SK-N-SH (cell line): ENCODE measurements around the gene BEND3. TPM values are rescaled to one million over a fixed set of nuclear protein-coding genes. Genes with fewer than 3 reads are reported as not detected.

Source experiments
- CTCF ChIA-PET: fragments of 300-600, 350-600 bp; formaldehyde crosslinking; extraction: SDS; loops from one replicate; lab custom pipeline; 2021; lab: Yijun Ruan, JAX
- POLR2A ChIA-PET: fragments of 350-600 bp; sonication (Branson Sonifier 250); formaldehyde crosslinking; extraction: SDS; loops from one replicate; lab custom pipeline; 2020; ENCODE audit warnings: antibody characterized with exemption, inconsistent platforms; lab: Yijun Ruan, JAX
- DNase-seq: peaks from one replicate; pipeline ENCODE4 v3.0.0; 2012
- H2AFZ ChIP-seq: fragments of 200-600 bp; sonication (generic); 2 replicates; pipeline ENCODE4 v1.8.1; 2016; ENCODE audit warnings: antibody characterized with exemption, mild to moderate bottlenecking, low read depth
- H3F3A ChIP-seq: fragments of 200-600 bp; sonication (generic); replicated peaks from 2 replicates; pipeline ENCODE3; 2016; ENCODE audit warnings: antibody characterized with exemption, mild to moderate bottlenecking; ENCODE audit not compliant: insufficient read depth
- H3K27ac ChIP-seq, 2 experiments: fragments of 200-500 bp in 1 of 2; fragments of 200-600 bp in 1 of 2; sonication (Bioruptor generic) in 1 of 2; sonication (generic), shearing (Covaris generic) in 1 of 2; 2 replicates each; pipeline versions ENCODE4 v1.5.1 to v1.6.1; 2014 to 2016; ENCODE audit warnings: low read depth in 2 of 2, inconsistent platforms in 1 of 2, low read length in 1 of 2, mild to moderate bottlenecking in 1 of 2, mixed read lengths in 1 of 2
- H3K27me3 ChIP-seq: fragments of 200-600 bp; sonication (generic), shearing (Covaris generic); 2 replicates; pipeline ENCODE4 v1.6.1; 2016; ENCODE audit warnings: mixed run types; ENCODE audit not compliant: insufficient read depth
- H3K36me3 ChIP-seq, 2 experiments: fragments of 200-500 bp in 1 of 2; fragments of 200-600 bp in 1 of 2; sonication (Bioruptor generic) in 1 of 2; sonication (generic) in 1 of 2; replicated peaks in 1 of 2; 2 replicates each; pipeline versions ENCODE3 to v1.5.1; 2014 to 2016; ENCODE audit warnings: low read length in 1 of 2, mild to moderate bottlenecking in 1 of 2; ENCODE audit not compliant: insufficient read depth in 2 of 2, control insufficient read depth in 1 of 2
- H3K4me1 ChIP-seq, 2 experiments: fragments of 200-500 bp in 1 of 2; fragments of 200-600 bp in 1 of 2; sonication (Bioruptor generic) in 1 of 2; sonication (generic), shearing (Covaris generic) in 1 of 2; 2 replicates each; pipeline versions ENCODE4 v1.5.1 to v1.6.1; 2014 to 2016; ENCODE audit warnings: low read depth in 1 of 2, low read length in 1 of 2, mixed run types in 1 of 2; ENCODE audit not compliant: insufficient read depth in 2 of 2, control insufficient read depth in 1 of 2
- H3K4me2 ChIP-seq: fragments of 200-600 bp; sonication (generic), shearing (Covaris generic); 2 replicates; pipeline ENCODE4 v1.6.1; 2017; ENCODE audit warnings: mixed run types
- H3K4me3 ChIP-seq, 2 experiments: fragments of 200-500 bp in 1 of 2; fragments of 200-600 bp in 1 of 2; sonication (Bioruptor generic) in 1 of 2; sonication (generic), shearing (Covaris generic) in 1 of 2; 2 replicates each; pipeline versions ENCODE4 v1.5.1 to v1.8.1; 2014 to 2016; ENCODE audit warnings: low read depth in 2 of 2, inconsistent platforms in 1 of 2, low read length in 1 of 2, mild to moderate bottlenecking in 1 of 2, mixed read lengths in 1 of 2, moderate library complexity in 1 of 2
- H3K79me2 ChIP-seq: fragments of 200-600 bp; sonication (generic); 2 replicates; pipeline ENCODE4 v1.8.1; 2017; ENCODE audit warnings: mild to moderate bottlenecking; ENCODE audit not compliant: insufficient read depth
- H3K9ac ChIP-seq: fragments of 200-600 bp; sonication (generic); 2 replicates; pipeline ENCODE4 v1.6.1; 2017; ENCODE audit warnings: mixed run types
- H3K9me2 ChIP-seq: fragments of 200-600 bp; sonication (generic); 2 replicates; pipeline ENCODE4 v1.6.1; 2017; ENCODE audit warnings: mixed run types
- H3K9me3 ChIP-seq: fragments of 200-600 bp; sonication (generic); 2 replicates; pipeline ENCODE4 v1.6.1; 2017; ENCODE audit warnings: mixed run types, mild to moderate bottlenecking, moderate library complexity
- H4K20me1 ChIP-seq: fragments of 200-600 bp; sonication (generic); 2 replicates; pipeline ENCODE4 v1.6.1; 2017; ENCODE audit warnings: mild to moderate bottlenecking, mixed run types; ENCODE audit not compliant: insufficient read depth
- CHD2 ChIP-seq: fragments of 150-350 bp; IDR thresholded peaks from 2 replicates; pipeline ENCODE4 v1.6.1; 2018; ENCODE audit warnings: low read length; ENCODE audit not compliant: partially characterized antibody
- EP300 ChIP-seq, 2 experiments: IDR thresholded peaks; 2 replicates each; pipeline versions ENCODE4 v1.4.0 to v1.6.1; 2012; ENCODE audit warnings: borderline replicate concordance in 1 of 2, low read depth in 1 of 2, low read length in 1 of 2
- FOSL2 ChIP-seq: IDR thresholded peaks from 2 replicates; pipeline ENCODE4 v1.4.0; 2012; ENCODE audit warnings: low read depth, mild to moderate bottlenecking, moderate library complexity, borderline replicate concordance
- FOXJ3 ChIP-seq: sonication (generic); formaldehyde crosslinking; IDR thresholded peaks from 2 replicates; pipeline ENCODE4 v1.5.1; 2020; ENCODE audit warnings: mild to moderate bottlenecking, missing genetic modification reagents
- FOXM1 ChIP-seq: IDR thresholded peaks from 2 replicates; pipeline ENCODE4 v1.4.0; 2012; ENCODE audit warnings: low read depth, mild to moderate bottlenecking
- GATA2 ChIP-seq: sonication (generic); formaldehyde crosslinking; IDR thresholded peaks from 2 replicates; pipeline ENCODE4 v1.5.0; 2020; ENCODE audit warnings: mild to moderate bottlenecking, missing genetic modification reagents
- IRF3 ChIP-seq: fragments of 150-350 bp; IDR thresholded peaks from 2 replicates; pipeline ENCODE4 v1.6.1; 2016; ENCODE audit warnings: mild to moderate bottlenecking, low read depth, low read length
- JUND ChIP-seq: IDR thresholded peaks from 2 replicates; pipeline ENCODE4 v1.4.0; 2012
- MXI1 ChIP-seq: IDR thresholded peaks from 2 replicates; pipeline ENCODE4 v1.6.1; 2012; ENCODE audit warnings: mild to moderate bottlenecking, low read depth, low read length, improper control_type of control experiment
- NFIC ChIP-seq: IDR thresholded peaks from 2 replicates; pipeline ENCODE4 v1.4.0; 2012; ENCODE audit warnings: borderline replicate concordance
- NRF1 ChIP-seq: IDR thresholded peaks from 2 replicates; pipeline ENCODE4 v1.6.1; 2012; ENCODE audit warnings: low read depth, mild to moderate bottlenecking, low read length
- POLR2AphosphoS5 ChIP-seq: IDR thresholded peaks from 2 replicates; pipeline ENCODE4 v1.6.1; 2012; ENCODE audit warnings: low read depth, low read length
- RAD21 ChIP-seq: IDR thresholded peaks from 2 replicates; pipeline ENCODE4 v1.6.1; 2012; ENCODE audit warnings: mild to moderate bottlenecking, low read length
- RFX5 ChIP-seq: IDR thresholded peaks from 2 replicates; pipeline ENCODE4 v1.6.1; 2012; ENCODE audit warnings: mild to moderate bottlenecking, improper control_type of control experiment, low read length
- SIN3A ChIP-seq: IDR thresholded peaks from 2 replicates; pipeline ENCODE4 v1.6.1; 2012; ENCODE audit warnings: low read depth, mild to moderate bottlenecking, low read length, moderate library complexity, borderline replicate concordance
- TEAD4 ChIP-seq: IDR thresholded peaks from 2 replicates; pipeline ENCODE4 v1.4.0; 2012; ENCODE audit warnings: mild to moderate bottlenecking, borderline replicate concordance; ENCODE audit not compliant: insufficient read depth
- WGBS: methylation state at CpG from one replicate; pipeline ENCODE4 v1.1.6; 2017; ENCODE audit warnings: low lambda C conversion rate; 5-methylcytosine and 5-hydroxymethylcytosine counted together
- polyA plus RNA-seq, 3 experiments: library from polyadenylated mRNA; depleted of rRNA; stranded (reverse); fragments of >200 nt; gene quantifications; 2 replicates each; pipeline ENCODE4 v1.2.3, GENCODE V29; 2012
- TF ChIP-seq, protein P1 (sequence below): IDR thresholded peaks from 2 replicates; pipeline ENCODE4; 2012
- TF ChIP-seq, protein P2 (sequence below): IDR thresholded peaks from 2 replicates; pipeline ENCODE4 v1.4.0; 2012; ENCODE audit warnings: low read depth, borderline replicate concordance
- TF ChIP-seq, protein P3 (sequence below): fragments of 150-350 bp; IDR thresholded peaks from 2 replicates; pipeline ENCODE4 v1.6.1; 2017; ENCODE audit warnings: antibody characterized with exemption, low read length, low read depth, borderline replicate concordance
- TF ChIP-seq, protein P4 (sequence below): fragments of 200-600 bp; sonication (generic); IDR thresholded peaks from 2 replicates; pipeline ENCODE4 v1.6.1; 2017; ENCODE audit warnings: antibody characterized with exemption, mild to moderate bottlenecking, moderate library complexity

The BEND3 gene
- polyA plus RNA-seq, 1 of the 3 experiments (the other 2 are of a cell fraction): 1.0 TPM

- Histone ChIP-seq H3K79me2 (no peaks in the 10 kb centered on the region), H3K27ac (peak overlapping the region in 1 of 2 experiments; percentile 40; a peak in 1 of 4 replicates), H3K9me2 (no peaks in the 10 kb centered on the region), H3K4me3 (no peak overlapping the region), H2AFZ (no peak overlapping the region), H3K4me1 (peaks cover 0 to 16% of the 10 kb centered on the region in 2 experiments; a peak in 2 of 4 replicates), H3K9ac (no peak overlapping the region), H3K36me3 (peaks cover 0 to 3% of the 10 kb centered on the region in 2 experiments), H3F3A (peaks cover 3% of the 10 kb centered on the region), H3K27me3 (no peaks in the 10 kb centered on the region), H3K9me3 (no peaks in the 10 kb centered on the region), H3K4me2 (no peak overlapping the region), H4K20me1 (no peaks in the 10 kb centered on the region)
- no peak for DNase-seq
- 80% methylated on average over 9 of the region's 9 CpGs for WGBS
- CTCF ChIA-PET: interaction anchor here (0.9 to 1.6 kb wide), 2 partner anchors 13 to 39 kb away, joined by 3 to 4 read pairs; no protein-coding TSS in a partner anchor
- TF ChIP-seq RFX5 (no peak), SIN3A (no peak), IRF3 (no peak), FOXJ3 (no peak), JUND (no peak), NFIC (no peak), TEAD4 (no peak), RAD21 (no peak), EP300 (IDR thresholded peaks at IDR 0.05; ENCODE audit: borderline replicate concordance in 1 of 2, low read depth in 1 of 2, low read length in 1 of 2) (no peak), FOSL2 (no peak), FOXM1 (no peak), GATA2 (no peak), CHD2 (no peak), MXI1 (no peak), NRF1 (no peak), POLR2AphosphoS5 (no peak)
- TF ChIP-seq, protein P1, sequence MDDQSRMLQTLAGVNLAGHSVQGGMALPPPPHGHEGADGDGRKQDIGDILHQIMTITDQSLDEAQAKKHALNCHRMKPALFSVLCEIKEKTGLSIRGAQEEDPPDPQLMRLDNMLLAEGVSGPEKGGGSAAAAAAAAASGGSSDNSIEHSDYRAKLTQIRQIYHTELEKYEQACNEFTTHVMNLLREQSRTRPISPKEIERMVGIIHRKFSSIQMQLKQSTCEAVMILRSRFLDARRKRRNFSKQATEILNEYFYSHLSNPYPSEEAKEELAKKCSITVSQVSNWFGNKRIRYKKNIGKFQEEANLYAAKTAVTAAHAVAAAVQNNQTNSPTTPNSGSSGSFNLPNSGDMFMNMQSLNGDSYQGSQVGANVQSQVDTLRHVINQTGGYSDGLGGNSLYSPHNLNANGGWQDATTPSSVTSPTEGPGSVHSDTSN: no peak
- TF ChIP-seq, protein P2, sequence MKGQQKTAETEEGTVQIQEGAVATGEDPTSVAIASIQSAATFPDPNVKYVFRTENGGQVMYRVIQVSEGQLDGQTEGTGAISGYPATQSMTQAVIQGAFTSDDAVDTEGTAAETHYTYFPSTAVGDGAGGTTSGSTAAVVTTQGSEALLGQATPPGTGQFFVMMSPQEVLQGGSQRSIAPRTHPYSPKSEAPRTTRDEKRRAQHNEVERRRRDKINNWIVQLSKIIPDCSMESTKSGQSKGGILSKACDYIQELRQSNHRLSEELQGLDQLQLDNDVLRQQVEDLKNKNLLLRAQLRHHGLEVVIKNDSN: no peak
- TF ChIP-seq, protein P3, sequence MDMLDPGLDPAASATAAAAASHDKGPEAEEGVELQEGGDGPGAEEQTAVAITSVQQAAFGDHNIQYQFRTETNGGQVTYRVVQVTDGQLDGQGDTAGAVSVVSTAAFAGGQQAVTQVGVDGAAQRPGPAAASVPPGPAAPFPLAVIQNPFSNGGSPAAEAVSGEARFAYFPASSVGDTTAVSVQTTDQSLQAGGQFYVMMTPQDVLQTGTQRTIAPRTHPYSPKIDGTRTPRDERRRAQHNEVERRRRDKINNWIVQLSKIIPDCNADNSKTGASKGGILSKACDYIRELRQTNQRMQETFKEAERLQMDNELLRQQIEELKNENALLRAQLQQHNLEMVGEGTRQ: no peak
- TF ChIP-seq, protein P4, sequence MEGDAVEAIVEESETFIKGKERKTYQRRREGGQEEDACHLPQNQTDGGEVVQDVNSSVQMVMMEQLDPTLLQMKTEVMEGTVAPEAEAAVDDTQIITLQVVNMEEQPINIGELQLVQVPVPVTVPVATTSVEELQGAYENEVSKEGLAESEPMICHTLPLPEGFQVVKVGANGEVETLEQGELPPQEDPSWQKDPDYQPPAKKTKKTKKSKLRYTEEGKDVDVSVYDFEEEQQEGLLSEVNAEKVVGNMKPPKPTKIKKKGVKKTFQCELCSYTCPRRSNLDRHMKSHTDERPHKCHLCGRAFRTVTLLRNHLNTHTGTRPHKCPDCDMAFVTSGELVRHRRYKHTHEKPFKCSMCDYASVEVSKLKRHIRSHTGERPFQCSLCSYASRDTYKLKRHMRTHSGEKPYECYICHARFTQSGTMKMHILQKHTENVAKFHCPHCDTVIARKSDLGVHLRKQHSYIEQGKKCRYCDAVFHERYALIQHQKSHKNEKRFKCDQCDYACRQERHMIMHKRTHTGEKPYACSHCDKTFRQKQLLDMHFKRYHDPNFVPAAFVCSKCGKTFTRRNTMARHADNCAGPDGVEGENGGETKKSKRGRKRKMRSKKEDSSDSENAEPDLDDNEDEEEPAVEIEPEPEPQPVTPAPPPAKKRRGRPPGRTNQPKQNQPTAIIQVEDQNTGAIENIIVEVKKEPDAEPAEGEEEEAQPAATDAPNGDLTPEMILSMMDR: no peak
- POLR2A ChIA-PET: interaction anchor here (0.6 kb wide), 1 partner anchor 70 kb away, joined by 9 read pairs; no protein-coding TSS in a partner anchor
Observed at GRCh38 chr6:107066697-107067659, 48.3 kb downstream of the BEND3 start.
